HG02588 (cell line): ENCODE results near the gene CST8.

Source experiments
- ATAC-seq: cut with Tn5 transposase; IDR thresholded peaks from one replicate; pipeline ENCODE4 v1.9.1; 2021; ENCODE audit warnings: mild to moderate bottlenecking, moderate library complexity; ENCODE audit not compliant: unreplicated experiment

CST8 gene

DNA sequence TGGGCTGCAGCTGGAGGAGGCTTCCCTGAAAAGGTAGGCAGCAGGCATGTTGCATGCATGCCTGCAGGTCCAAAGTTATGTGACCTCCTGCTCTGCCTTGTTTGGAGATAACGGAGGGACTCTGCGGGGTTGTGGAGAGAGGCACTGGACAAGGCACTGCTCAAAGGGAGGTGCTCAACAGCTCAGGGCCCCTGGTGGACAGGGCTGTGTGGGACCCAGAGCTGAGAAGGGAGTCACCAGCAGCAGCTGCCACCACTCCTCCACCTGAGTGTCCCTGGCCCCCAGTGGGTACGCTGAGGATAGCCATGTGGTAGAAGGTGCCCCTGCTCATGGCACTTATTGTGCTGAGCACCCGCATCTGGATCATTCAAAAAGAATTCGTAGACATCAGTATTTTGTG is 15.5 kb upstream of the CST8 start:
- ATAC-seq = no peak

DNA sequence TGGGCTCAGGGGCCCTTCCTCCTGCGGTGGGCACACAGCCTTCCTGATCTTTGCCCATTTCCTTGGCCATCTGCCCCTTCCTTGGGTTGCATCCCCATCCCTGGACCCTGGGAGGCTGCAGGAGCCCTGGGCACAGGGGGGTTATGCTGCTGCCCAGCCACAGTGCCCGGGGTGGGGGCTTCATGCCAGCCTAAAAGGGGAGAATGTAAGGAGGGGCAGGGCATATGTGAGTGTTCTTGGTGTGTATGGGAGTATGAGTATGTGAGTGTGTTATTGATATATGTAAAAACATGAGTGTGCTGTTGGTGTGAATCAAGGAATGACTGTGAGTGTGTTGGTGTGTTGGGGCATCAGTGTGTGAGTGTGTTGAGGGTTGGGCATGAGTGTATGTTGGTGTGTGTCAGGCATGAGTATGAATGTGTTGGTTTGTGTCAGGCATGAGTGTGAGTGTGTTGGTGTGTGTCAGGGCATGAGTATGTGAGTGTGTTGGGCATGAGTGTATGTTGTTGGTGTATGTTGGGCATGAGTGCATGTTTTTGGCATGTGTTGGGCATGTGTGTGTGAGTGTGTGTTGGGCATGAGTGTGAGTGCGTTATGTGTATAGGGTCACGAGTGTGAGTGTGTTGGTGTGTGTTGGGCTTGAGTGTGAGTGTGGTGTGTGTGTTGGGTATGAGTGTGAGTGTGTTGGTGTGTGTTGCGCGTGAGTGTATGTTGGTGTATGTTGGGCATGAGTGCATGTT is 14.7 kb upstream of the CST8 start:
- ATAC-seq = no peak

DNA sequence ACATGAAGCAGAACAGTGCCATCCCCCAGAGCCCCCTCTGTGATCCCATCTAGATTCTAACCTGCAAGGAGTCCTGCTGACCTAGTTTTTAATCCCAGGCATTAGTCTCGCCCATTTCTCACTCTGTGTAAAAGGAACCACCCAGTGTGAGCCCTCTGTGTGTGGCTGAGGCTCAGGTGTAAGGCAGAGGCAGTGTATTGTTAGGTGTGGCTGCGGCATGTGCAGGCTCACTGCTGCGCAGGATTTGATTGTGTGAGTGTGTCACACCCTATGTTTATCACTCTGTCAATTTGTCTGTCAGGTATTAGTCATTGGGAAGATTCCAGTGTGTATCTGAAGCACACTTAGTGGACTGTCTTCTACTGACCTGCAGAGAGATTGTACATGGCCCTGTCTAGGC is 13.7 kb upstream of the CST8 start:
- ATAC-seq = no peak

DNA sequence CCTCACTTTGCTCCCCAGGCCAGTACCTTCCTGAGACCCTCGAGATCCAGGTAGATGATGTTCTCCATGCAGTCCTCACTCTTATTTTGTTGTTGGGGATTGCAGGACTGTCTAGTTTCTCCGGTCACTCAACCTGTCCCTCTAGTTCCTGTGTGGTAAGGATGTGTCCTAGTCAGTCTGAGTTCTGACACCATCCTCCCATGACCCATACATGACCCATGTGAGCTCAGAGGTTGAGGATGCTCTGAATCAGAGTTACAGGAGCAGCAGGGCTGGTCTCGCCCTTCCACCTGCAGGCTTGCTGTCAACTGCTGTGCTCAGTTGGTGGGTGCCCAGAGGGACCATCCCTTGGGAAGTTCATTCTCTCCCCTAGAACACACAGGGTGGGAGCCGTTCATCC is 11.9 kb upstream of the CST8 start:
- ATAC-seq = no peak

DNA sequence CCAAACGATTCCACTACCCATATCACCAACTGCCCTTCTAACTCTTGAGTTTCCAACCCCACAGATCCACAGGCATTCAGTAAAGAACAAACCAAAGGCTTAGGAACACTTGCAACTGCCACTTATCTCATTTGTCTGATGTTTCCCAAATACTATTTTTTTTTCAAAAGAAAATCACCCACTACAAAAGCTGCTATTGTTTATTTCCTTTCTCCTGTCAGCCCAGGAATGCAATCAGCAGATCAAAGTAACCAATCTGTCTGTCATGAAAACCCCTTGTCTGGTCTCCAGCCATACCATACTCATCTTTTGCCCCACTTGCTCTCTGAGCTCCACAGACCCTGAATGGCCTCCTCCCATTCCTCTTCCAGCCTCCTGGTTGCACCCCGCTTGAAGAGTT is 8.8 kb upstream of the CST8 start:
- no peak for ATAC-seq

DNA sequence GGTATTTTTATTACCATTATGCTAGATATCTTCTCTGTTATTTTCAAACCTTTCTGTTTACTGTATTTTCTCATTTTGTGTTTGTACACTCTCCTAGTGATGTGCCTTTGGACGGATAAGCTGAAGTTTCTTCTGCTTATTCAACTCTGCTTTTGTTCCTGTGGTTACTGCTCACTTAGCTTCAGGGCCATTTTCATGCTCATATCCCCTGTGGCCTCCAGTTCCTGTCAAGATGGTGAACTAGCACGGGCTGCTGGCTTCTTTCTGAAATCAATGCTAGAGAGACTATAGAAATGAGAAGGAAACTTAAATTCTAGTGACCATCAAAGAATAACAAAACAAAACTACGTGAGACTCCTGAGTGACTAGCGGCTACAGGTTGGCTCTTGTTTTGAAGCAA is 6.8 kb upstream of the CST8 start:
- ATAC-seq = no peak

DNA sequence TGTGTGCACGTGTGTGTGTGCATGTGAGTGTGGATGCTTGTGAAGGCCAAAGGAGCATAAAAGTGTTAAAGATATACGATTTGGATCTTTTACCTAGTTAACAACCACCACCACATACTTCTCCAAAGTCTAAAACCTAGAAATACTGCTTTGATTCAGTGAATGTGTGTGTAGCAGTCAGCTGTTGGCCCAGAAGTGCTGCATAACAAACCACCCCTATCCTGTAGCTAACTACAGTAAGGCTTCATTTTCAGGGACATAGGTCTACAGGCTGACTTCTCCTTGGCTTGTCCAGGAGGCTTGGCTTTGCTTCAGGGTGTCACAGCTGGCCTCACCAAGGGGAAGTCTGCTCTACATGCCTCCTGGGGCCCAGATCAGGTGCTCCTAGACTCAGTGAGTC is 2.4 kb upstream of the CST8 start:
- no peak for ATAC-seq

DNA sequence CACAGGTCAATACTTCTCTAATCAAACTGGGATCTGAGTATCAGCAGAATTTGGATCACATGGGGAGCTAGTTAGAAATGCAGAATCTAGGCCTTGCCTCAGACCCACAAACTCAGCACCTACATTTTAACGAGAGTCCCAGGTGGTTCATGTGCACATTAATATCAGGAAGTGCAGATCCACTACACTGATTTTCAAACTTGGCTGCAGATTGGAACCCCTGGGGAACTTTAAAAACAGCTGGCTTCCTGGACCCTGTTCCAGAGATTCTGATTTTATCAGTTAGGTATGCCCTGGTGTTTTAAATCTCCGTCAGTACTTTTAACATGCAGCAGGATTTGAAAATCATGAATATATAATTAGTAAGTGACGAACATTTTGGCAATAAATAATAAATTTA is 1.9 kb upstream of the CST8 start:
- no peak for ATAC-seq

DNA sequence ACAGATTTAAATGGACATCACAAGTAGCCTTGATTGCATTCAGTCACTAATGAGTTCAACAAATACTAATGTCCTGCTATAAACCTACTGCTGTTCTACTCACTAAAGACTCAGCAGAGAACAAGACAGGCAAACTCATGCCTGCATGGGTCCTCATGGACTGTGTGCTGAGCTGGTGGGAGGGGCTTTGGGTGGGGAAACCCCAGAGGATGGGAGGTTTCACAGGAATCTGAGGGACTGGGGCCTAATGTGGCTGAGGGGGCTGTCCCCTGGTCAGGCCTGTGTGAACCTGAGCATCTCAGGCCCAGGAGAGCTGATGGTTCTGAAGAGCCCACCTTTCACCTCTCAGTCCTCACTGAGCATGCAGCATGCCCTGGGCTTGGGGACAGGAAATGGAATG is 1.4 kb downstream of the CST8 start:
- ATAC-seq = no peak

DNA sequence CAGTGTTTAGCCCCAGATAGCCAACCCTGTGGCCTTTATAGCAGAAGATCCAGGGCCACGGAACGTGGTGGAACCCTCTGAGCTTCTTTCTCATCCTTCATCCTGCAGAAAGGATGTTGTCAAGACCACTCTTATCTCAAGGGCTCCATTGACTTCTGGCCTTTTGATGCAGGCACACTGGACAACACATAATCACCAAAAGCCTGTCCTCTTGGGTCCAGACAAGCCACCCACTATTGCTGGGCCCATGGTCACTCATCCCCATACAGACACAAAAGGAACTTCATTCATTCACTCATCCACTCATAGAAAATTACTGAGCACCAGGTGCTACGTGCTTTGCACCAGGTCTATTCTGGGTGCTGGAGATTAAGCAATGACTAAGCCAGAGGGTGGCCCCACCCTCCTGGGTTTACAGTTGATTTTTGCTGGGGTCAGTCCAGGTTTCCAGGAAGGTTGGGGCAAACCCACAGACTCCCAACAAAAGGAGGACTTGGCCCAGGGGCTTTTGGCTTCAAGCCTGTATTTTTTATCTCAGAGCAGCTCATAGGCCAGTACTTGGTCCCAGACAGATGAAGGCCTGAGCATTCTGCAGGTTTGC is 2.4 kb downstream of the CST8 start:
- ATAC-seq = no peak

DNA sequence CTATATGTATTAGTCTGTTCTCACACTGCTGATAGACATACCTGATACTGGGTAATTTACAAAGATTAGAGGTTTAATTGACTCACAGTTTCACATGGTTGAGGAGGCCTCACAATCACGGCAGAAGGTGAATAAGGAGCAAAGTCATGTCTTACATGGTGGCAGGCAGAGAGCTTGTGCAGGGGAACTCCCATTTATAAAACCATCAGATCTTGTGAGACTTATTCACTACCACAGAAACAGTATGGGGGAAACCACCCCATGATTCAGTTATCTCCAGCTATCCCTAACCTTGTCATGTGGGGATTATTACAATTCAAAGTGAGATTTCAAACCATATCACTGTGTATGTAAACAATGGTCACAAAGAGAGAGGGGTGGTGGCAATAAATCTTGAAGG is 6.6 kb downstream of the CST8 start:
- no peak for ATAC-seq

DNA sequence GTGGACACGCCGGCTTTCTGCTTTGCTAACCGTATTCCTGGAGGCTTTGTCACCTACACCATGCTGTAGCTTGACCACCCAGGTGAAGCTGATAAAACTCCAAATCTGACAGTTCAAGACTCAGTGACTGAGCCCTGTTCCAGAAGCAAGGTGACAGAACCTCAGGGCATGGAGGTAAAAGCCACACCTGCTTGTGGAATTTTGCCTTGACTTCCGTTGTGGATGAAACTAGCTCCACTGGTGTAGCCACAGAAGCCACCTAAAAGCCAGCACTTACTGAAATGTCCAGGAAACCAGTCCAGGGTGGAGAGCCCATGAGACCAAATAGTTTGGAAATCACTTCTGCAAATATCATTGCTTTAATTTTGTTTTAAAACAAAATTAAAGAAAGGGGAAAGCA is 11.0 kb downstream of the CST8 start:
- no peak for ATAC-seq

DNA sequence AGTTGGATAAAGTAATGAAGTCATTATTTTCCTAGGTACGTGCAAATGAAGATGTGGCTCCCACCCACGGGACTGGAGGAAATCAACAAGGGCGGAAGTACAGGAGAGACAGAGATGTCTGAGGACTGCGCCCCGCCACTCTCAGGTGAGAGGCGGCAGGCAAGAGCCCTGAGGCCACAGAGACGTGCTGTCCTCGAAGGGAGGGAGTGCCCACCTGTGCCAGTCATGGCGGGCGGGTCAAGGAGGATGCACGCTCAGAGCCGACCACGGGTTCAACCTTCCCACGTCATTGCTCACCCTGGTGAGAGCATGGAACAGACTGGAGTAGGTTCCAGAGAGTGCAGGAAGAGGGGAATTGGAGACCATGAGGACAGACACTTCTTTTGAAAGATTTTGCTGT is 12.7 kb downstream of the CST8 start:
- ATAC-seq = no peak

DNA sequence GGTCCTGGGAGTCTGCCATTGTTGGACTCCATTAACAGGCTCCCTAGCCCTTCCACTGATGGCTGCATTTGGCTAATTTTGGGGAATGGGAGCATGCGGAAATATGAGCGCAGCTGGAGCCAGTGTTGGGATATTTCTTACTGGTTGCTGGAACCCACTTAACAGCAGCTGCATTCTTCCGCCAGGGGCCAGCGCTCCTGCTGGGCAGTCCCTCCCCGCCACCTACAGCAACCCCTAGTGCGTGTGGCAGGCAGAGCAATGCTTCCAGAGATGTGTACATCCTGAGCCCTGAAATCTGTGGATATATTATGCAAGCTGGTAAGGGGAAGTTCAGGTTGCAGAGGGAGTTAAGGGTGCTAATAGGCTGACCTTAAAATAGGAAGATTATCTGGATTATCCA is 16.4 kb downstream of the CST8 start:
- no peak for ATAC-seq

DNA sequence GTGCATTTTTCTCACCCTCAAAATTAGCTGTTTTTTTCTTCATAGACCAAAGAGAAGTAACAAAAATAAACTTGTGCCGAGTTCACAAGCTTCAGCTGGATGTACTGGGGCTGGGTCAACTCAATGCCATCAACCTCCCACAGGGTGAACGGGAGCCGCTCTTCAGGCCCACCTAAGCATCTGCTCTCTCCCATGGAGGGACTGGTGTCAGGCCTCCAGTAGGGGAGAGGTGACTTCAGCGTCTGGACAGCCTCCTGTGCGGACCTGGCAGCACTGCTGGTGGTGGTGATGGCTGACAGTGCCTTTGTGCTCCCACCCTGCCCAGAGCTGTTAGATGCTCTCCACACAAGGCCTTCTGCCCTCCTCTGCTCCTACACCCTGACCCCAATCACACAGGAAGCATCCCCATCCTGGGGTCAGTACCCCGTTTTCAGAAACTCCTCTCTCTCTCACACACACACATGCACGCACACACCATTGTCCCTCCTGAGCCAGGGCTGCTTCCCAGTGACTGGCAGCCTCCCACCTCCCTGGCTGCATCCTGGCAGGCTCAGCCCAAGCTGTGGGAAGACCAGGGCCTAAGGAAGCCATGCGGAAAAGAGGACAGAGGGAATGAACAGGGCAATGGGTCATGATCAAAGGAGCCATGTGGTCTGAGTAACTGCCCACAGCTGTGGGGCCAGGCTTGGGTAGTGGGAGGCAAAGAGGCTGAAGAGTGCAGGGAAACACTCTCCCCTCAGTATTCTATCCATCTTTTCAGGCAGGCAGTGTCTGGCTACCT is 17.7 kb downstream of the CST8 start:
- ATAC-seq = no peak

DNA sequence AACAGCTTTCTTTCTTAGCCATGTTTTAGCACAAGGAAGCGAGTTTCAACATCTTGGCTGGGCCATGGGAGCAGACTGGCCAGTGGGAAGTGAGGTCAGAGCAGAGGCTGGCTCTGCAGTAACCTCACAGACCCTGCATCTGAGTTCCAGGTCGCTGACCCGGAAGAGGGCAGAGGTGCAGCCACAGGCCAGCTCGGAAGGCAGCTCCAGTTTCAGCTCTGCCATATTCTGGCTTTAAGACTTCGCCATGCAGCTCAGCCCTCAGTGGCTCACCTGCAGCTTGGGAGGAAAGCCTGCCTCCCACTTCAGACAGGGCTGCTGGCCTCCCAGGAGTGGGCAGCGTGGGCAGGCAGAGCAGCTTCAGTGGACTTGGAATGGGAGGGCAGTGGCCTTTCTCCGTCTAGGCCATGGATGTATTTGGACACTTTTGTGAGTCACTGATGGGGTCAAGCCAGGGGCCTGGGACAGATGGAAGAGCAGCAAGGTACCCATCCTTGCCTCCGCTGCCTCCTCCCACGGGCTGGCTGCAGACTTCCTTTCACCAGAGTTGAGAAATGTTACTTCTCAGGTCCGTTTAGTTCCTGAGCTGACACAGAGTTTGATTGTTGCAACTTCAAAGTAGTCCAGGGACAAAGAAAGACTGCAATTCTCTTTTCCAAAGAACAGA is 18.5 kb downstream of the CST8 start:
- ATAC-seq = no peak

DNA sequence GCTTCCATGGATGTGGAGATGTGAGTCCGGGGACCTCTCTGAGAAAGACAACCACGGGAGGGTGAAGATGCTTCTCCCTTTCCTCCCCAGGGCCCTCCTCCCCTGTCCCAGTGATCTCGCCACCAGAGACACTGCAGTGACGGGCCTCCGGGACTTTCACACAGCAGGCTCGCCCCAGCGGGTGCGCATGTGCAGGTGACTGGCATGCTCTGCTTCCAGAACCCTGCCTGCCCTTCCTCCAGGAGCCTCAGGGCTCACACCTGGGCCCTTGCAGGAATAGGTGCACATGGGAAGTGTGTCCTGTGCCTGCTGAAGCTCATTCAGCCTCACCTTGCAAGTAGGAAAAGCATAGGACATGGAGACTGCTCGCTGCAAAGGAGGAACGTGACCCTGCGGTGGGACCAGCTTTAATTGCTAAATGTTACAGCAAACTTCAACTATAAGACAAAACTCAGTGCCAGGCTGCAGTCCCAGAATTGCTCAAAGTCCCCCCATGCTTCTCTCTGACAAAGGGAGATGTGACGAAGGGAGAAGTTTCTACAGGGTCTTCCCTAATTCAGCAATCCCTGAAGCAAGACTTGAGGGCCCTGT is 19.2 kb downstream of the CST8 start:
- ATAC-seq = no peak

DNA sequence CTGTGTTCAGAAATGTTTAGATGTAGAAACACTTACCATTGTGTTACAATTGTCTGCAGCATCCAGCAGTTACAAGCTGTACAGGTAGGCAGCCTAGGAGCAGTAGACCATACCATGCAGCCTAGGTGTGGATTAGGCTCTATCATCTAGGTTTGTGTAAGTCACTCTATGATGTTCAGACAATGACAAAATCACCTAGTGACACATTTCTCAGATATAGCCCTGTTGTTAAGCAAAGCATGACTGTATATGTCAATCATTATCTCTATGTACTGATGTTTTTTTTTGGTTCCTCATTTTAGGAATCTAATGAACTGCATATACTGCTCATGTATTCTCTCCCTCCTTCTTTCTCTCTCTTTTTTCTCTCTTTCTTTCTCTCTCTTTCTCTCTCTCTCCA is 22.2 kb downstream of the CST8 start:
- no peak for ATAC-seq

DNA sequence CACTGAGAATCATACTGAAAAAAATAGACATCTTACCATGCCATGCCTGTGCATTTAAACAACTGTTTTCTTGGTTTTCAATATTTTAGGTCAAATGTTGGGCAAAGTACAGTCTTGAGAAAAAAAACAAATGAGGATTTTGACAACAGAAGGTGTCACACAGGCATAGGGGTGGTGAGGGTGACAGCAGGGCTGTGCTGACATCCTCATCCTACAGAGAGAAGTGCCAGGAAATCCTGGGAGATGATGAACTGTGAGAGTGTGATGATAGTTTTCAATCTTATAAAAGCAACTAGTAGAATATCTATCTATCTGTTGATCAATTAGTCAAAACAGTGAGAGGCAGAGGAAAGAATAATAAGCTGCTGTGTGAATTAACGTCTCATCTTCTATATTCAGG is 23.9 kb downstream of the CST8 start:
- no peak for ATAC-seq

DNA sequence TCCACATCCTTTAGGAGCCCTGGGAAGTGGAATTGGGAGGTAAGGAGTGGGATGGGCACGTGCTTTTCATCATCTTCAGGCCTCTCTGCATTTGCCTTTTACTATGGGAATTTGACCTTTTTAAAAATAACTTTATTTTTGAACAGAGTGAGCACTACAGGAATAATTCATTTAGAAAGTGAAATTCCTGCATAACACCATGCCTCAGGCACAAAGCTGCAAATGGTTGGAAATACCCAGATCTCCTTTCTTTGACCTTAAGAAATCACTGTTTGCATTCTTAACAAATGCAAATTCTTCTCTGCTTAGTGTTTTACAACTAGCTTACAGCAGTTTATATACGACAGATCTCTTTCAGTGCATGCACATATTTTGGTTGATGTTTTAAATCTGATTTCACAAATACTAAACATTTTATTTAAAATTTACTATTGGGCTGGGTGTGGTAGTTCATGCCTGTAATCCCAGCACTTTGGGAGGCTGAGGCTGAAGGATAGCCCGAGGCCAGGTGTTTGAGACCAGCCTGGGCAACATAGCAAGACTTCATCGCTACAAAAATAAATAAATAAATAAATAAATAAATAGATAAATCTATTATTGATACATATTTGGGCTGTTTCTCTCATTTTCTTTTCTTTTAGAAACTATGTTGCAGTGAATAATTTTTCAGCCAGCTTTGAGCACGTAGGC is 24.5 kb downstream of the CST8 start:
- no peak for ATAC-seq

DNA sequence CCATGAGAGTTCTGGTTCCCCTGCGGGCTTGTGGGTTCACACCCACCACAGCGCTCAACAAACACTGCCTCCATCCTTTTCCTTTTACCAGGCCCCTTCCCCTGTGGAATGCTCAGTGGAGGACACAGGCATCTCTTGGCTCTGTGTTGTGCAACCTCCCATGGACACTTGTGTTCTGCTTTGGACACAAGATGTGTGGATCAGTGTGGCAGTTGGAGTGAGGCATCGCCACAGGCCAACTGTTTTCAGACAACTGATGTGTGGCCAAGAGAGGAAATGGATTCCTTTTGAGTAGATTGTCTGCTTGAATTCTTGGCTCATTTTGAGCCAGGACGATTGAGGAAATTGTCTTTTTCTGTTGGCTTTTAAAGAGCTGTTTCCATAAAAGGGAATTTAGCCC is 26.8 kb downstream of the CST8 start:
- ATAC-seq = no peak
